Astrocyte of the hippocampus (primary cell): ENCODE results near the gene CBS.
"Not testable (repeated sequence)": the region's sequence is repeated elsewhere in the genome, so short reads cannot be mapped to it uniquely, and the experiment has no call there.

Experiments
- DNase-seq: peaks from one replicate; pipeline ENCODE4 v3.0.0; 2011; ENCODE audit warnings: low read depth, low spot score

CBS gene

DNA sequence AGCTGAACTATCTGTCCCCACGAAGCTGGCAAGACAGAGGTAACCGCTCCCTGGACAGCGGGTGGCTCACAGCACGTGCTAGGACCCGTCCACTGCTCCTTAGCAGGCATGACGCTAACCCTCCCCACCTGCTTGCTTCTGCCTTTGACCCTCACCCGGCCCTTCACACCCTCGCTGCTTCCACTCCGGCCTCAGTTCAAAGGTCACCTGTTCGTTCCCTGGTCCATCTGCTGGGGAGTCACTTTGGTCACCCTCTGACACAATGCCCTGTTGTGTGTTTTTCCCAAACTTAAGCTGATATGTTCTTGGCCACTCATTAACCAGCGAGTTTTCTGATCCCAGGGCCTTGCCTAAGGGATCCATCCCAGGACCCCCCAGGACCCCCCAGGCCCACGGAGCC lies 7.6 kb downstream of the CBS start:
- DNase-seq = not testable (repeated sequence)

DNA sequence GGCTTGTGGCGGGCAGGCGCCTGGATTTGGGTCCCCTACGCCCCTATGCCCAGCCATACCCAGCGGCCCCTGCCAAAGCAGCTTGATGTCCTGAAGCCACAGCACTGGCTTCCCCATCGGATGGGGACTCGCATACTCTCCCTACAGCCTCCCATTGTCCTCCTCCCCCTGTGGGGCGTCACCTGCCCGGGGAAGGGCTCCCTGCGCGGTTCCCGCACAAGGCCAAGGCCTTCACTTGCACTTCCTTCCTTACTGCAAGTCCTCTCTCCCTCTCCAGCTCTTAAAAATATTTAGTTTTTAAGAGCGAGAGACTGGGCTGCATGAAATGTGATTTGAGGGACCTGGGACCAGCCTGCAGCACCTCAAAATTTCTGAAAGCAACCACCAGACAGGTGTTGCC lies 8.9 kb downstream of the CBS start:
- DNase-seq = not testable (repeated sequence)

DNA sequence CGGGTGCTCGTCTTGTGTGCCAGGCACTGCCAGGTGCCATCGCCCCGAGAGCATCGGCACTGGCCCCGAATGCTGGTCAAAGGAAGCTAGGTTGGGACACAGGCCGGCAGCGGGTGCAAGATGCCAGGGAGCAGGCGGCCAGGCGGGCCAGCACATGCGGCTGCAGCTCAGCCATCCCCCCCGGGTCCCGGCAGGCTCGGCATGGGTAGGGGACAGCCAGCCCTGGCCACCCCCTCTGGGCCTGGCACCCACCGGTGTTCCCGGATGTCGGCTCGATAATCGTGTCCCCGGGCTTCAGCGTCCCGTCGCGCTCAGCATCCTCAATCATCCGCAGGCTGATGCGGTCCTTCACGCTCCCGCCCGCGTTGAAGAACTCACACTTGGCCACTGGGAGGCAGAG lies 9.6 kb downstream of the CBS start:
- not testable (repeated sequence) for DNase-seq

DNA sequence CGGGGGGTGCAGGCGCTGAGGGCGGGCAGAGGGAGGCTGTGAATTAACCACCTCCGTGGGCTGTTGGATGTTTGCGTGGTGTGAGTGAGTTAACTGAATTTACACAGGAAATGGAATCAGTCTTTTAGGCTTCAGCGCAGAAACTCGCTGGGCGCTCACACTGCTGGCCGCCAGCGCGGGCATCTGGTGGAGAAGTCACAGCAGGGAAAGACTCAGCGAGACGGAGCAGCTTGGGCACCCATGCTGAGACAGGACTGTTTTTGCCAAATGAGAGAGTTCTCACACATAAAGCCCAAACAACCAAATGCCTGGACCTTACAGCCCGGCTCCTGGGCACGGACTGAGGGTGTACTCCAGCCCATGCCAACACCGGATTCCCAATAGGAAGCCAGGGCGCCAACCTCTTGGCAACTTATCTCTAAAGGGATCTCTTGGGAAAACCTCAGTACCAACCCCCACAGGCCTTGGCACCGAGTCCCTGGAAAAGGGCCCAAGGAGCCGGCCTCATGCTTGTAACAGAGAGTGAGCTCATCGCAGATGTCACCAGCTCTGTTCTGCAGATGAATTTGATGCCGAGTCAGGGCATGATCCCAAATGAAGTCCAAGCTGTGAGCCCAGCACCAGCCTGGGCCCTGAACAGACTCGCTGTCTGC lies 11.2 kb downstream of the CBS start:
- DNase-seq = not testable (repeated sequence)

DNA sequence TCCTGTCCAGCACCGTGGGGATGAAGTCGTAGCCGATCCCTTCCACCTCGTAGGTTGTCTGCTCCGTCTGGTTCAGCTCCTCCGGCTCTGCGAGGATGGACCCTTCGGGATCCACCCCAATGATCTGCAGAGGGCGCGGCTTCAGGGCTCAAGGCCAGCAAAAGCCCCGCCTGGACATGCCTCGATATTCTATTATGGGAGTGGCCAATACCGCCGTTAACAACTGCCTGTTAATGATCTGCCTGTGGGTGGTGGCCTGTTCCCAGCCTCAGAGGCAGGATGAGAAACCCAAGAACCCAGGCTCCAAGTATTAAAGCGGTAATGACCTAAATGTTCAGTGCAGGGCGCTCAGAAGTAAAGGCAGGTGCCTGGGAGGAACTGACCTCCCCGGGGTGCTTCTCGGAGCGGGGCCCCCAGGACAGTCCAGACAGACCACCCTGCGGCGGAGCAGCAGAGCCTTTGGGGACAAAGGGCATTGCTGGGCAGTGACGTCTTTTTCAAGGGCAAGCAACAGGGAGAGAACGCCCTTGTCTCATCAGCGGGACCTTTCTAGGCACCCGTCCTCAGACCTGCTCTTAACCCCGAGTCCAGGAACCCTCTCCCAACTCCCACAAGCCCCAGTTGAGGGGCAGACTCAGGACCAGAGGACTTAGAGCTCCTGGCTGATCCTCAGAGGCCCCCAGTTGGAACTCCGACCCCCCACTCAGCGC lies 12.5 kb downstream of the CBS start:
- DNase-seq = not testable (repeated sequence)

DNA sequence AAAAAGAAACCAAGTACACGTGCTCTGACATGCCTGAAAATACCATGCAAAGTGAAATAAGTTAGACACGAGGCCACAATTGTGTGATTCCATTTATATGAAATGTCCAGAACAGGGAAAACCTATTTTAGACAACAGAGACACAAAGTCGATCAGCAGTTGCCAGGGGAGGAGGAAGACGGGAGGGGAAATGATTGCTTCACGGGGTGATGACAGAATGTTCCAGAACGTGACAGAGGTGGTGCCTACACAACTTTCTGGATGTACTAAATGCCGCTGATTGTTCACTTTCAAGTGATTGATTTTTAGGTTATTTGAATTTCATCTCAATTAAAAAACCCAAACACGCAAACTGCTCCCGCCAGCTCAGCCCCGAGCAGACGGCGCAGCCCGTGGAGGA lies 22.5 kb downstream of the CBS start:
- DNase-seq = not testable (repeated sequence)

DNA sequence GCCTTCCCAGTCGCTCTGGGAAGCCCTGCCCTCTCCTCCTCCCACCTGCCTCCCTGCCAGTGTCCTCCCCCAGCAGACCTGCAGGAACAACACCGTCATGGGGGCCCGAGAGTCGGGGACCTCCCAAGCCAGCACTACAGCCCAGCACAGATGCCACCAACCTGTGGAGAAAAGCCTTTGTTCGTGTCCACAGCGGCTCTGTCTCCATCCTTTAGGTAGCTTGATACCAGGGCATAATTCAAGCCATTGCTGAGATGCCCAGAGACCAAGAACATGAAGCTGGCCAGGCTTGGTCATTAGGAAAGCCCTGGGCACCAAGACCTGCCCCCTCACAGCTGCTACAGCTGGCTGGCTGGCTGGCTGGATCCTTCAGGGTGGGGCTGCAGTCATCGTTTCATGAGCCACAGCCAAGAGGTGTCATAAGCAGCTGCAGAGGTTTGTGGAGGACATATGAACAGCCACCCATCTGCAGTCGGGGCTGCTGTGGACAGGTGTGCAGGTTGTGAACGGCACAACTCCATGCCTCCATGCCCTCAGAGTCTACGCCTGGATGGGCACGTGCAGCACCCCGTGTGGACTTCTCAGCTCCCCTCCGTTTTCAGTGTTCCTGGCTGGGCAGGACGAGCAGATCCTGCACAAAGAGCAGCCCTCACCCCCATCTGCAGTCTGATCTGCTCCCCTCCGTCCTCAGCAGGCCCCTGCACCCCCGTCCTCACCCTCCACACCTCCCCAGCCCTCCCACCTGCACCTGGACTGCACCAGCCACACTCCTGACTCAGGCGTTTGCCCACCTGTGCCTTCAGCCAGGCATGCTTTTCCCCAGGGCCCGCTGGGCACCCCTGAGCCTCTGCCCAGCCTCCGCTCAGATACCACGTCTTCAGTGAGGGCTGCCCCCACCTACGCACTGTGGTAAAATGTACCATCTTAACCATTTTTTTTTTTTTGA lies 29.5 kb downstream of the CBS start:
- not testable (repeated sequence) for DNase-seq

DNA sequence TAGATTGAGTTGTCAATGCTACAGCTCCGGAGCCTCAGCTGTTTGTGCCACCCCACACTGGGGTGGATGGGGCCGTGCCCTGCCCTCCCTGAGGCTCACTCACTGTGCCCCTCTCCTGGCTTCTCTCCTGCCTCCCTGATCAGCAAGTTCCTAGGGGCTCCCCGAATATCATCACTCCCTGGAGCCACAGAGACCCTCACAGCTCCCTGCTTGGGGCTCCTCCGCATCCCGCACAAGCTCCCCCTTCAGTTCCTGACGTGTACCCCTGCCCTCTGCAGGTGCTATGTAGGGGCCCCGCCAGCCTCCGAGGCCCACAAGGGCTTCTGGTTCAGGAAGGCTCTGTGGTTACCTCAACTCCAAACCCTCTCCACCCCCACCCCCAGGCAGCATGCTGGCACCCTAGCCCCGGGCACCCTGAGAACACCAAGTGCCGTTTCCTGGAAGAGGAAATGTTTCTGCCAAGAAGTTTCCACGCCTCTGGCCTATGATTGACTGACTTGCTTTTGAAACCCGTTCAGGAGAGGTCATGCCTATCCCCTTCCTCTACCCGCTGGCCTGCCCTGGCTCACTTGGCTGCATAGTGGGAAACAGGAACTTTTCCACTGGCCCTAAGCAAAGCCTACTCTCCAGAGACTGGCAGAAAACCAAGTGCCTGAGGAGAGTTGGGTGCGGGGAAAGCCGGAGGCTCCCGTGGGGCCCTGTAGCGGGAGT lies 30.3 kb downstream of the CBS start:
- DNase-seq = not testable (repeated sequence)

DNA sequence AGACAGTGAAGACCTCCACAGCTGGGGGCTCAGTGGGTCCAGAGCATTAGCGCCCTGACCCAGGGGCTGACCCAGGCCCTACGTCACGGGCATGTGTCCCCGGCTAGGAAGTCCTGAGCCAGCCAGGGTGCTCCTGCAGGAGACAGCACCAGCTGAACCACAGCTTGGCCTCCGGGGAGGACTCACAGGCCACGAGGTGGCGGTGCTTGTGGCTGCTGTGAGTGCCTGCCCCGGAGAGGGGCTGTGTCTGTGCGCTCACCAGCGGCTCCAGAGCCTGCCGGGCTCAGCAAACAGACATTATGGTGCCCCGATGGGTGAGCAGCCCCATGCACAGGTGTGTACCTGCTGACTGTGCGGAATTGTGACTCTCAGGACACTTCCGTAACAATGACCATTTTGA lies 31.1 kb downstream of the CBS start:
- not testable (repeated sequence) for DNase-seq

DNA sequence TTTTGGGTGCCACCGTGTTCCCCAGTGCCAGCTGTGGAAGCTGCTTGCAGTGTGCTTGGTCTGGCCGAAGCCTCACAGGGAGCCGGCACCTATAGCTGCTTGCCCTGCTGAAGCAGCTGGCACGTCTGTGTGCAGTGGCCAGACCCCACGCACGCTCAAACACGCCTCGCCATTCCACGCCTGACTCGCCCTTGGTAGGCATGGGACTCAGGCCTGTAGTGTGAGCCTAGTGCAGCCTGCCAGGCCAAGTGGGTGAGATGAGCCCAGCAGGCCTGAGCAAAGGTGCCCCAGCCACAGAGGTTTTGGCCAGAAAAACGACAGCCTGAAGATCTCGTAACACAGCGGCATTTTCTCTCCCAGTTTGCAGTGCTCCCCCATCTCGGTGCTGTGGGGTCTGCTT lies 32.3 kb downstream of the CBS start:
- DNase-seq = not testable (repeated sequence)

DNA sequence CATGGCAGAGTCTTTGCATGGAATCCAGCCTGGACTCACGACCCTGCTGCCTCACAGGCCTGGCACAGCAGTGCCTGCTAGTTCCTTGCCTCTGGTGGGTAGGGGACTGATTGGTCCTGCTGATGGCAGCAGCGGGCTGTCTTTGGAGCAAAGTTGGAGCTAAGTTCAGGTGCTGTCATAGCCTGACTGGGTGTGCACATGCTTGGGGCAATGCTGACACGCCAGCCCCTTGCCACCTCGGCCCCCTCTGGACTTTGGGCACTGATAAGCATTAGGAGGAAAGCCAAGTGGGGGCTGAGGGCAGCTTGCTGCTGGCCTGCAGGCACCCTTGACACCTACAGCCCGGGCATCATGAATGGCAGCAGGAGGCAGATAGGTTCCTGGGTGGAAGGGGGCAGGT lies 33.5 kb downstream of the CBS start:
- DNase-seq = not testable (repeated sequence)

DNA sequence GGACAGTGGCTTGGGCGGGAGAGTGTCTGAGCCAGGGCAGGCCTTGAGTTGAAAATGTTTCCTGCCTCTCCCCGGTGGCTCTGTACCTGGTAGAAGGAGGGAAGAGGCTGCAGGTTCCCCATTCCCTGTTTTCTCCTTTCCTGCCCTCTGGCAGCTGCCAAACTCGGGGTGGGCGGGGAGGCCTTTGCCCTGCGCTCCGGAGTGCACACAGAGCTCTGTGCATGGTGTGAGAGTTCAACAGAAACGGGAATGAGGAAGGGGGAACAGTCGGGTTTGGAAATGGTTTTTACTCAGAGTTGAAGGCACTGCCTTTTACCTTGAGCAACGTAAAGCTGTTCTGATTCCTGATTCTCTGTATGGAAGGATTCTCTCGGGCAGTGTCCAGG lies 37.0 kb downstream of the CBS start:
- not testable (repeated sequence) for DNase-seq

DNA sequence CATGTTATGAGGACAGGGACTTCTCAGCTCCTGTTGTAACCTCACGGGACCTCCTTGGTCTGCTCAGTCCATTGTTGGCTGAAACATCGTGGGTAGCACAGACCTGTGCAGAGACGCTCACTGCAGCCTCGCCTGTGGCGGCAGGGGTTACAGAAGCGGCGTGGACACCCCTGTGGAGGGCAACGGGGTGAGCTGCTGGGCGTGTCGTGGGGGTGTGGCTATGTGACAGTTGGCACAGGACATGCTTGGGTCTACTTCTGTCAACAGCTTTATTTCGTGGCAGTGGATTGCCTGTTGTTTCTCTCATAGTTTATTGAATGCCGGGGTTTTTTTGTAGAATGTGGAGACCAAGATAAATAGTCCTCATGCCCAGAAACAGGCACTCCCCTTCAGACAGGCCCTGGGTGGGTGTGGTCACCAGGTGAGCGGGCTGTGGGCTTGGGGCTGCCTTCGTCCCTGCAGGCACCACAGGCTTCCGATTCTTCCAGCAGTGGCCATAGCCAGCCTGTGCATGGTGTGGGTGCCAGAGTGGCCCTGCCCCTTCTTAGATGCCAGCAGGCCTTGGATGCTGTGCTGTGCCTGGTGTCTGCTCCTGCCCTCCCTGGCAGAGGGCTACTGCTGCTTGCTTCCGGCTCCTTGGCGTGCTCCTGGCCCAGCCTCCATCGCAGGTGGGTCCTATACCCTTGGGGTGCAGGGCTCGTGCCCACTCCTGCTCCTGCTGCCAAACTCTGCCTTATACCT lies 37.5 kb downstream of the CBS start:
- not testable (repeated sequence) for DNase-seq

DNA sequence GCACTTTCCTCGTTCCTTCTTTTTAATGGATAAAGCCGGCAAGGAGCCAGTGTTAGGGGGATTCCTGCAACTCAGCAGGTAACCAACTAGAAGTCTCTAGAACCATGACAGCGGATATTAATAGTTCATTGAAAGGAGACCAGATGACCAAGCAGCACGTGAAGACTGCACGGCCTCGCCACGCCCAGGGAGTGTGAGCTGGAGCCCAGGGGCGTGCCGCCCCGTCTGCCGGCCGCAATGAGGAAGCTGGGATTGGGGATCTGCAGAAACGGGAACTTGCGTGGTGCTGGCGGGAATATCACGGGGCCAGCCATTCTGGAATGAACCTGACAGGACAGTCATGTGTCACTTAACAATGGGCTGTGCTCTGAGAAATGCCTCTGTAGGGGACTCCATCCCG lies 38.7 kb downstream of the CBS start:
- not testable (repeated sequence) for DNase-seq

DNA sequence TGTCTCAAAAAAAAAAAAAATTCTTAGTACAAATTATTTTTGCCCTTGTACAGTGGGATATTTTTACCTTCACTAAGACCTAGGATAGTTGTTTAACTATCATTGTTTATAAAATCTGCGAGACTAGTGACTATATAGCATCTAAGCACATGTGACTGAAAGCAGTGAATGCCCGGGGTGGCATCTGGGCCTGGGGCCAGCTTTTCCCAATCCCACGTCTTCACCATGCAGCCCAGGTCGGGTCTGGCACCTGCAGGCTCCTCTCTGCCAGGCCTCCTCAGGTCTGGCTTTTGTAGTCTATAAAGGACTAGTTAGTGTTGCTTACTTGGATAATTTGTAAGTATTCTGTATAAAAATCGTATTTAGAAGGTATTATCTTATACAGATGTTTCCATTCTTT lies 40.8 kb downstream of the CBS start:
- no peak for DNase-seq

DNA sequence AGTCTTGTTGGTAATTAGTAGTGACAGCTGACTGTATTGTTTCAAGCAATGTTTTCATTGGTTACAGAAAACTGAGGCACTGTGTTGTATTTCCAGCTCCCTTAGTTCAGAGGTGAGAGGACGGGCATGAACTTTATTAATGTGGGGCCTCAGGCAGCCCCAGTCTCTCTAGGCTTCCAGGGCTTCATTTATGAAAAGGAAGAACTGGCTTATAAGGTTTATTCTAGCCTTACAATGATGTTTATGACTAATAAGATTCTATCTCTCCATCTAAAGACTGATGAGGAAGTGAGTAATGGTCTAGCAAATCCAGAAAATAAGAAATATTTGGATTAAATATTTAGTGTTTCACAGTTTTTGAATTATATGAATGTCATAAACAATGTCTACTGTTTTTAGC lies 41.5 kb downstream of the CBS start:
- DNase-seq = no peak

DNA sequence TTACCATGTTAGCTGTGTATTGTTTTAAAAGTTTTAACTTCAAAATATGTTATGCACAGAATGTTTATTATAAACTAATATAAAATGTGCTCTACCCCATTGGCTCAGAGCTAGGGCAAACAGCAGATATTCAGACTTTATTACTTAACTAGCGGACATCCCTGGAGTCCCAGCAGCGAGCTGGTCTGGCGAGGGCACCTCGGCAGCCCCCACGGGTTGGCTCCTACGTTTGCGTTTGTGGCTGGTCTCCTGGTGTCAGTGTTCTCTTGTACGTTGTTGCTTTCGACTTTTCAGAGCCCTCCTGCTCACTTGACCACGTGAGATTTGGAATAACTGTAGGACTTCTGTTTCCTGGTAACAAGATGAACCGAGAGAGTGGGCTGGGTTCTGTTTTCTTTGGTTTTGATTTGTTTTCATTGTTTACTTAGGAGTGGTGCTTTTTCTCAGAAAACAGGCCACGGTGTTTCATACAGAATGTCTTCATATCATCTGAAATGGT lies 44.5 kb downstream of the CBS start:
- no peak for DNase-seq

DNA sequence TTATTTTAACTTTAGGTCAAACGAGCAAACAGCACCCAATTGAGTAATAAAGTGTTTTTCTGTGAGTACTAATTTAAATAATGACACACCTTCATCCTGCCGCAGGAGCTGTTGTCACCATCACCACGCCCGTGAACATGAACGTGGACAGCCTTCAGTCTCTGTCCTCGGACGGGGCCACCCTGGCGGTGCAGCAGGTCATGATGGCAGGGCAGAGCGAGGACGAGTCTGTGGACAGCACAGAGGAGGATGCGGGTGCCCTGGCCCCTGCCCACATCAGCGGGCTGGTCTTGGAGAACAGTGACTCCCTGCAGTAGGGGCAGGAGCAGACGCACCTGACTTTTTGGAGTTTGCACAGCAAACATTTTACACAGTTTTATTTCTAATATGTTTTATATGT lies 45.9 kb downstream of the CBS start:
- DNase-seq = no peak

DNA sequence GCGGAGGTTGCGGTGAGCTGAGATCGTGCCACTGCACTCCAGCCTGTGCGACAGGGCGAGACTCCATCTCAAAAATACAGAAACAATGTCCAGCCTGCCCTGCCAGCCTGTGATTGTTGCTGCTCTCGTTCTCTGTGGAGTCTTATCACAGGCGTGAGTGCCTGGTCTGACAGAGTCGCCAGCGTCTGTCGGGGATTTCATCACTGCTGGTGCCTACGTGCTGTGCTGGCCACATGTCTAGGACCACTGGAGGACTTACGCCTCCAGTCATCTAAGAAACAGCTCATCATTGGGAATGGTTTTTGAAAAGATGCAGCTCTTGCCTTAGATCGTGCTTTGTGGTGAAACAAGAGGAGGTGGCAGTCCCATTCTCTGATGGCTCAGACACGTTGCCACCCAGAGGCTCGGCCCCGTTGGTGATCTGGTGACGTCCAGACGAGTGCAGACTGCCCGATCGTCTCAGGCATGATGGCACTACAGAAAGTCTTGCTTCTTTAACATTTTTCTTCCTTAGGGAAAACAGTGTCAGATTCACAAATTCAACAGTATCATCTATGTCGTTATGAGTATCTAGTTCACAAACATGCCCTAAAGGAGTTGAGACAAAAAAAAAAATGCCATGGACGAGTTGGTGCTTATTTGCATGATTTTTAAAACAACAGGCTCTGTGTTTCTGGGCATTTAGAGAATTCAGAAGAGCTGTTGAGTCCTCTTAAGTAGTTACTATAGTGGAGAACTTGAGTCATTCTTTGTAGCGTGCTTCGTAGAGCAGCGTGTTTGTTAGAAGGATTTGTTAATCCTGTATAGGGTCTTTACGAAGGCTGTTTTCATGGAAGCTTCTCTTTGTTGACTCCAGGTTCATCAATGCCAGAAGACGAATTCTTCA lies 47.5 kb downstream of the CBS start:
- no peak for DNase-seq
